Measurements from ENCODE around the gene TXN2.

DNA sequence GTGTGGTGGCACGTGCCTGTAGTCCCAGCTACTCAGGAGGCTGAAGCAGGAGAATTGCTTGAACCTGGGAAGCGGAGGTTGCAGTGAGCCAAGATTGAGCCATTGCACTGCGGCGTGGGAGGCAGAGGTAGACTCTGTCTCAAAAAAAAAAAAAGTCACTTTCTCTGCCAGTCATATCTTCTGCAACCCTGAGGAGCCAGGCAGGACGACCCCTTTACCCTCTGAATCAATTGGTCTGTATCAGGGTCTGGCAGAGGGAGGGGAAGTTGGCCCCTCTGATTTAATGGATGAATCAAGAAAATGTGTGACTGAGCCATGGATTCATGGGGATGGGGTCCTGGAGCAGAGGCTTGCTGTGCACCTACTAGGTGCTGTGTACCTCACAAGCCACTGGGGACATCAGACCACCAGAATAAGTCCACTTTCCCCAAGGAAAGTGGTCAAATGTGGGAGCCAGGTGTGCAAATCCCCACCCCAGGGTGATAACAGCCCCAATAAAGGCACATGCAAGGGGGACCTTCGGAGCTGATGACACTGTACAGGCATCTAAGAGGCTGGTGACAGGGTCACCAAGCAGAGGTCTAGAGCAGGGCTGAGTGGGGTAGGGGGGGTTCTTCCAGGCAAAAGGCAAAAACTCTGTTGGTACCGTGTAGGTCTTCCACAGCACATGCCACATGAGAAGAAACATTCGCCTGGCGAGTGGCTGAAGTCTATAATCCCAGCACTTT lies 29.0 kb downstream of the TXN2 start:
- TF ChIP-seq POLR2A (IDR thresholded peaks at IDR 0.05; ENCODE audit: low read length) (no peak), GATA1 (IDR thresholded peaks at IDR 0.05; ENCODE audit: low read depth, low read length) (no peak)

Measured in erythroblast (primary cell).